Prostate gland (tissue), 2 donors: ENCODE data around the gene SBSN. TPM values are rescaled to one million over a fixed set of nuclear protein-coding genes. Genes with fewer than 3 reads are reported as not detected.

Experiments used
- DNase-seq: peaks from one replicate; pipeline ENCODE4 v3.0.0-alpha.2; 2019; ENCODE audit warnings: low spot score
- H3K27ac ChIP-seq, 2 donors: fragments of 200-600 bp; sonication (generic); 2 replicates each; pipeline ENCODE4 v1.5.1; 2017 to 2019
- H3K27me3 ChIP-seq: fragments of 200-600 bp; sonication (generic); replicated peaks from 2 replicates; pipeline ENCODE4 v1.5.1; 2019; ENCODE audit not compliant: insufficient read depth
- H3K36me3 ChIP-seq, 2 donors: fragments of 200-600 bp; sonication (generic); 1 replicate in 1 of 2; 2 replicates in 1 of 2; pipeline versions ENCODE4 v1.5.1 to v1.8.1; 2017 to 2019
- H3K4me1 ChIP-seq: fragments of 200-600 bp; sonication (generic); replicated peaks from 2 replicates; pipeline ENCODE4 v1.5.1; 2019
- H3K4me3 ChIP-seq, 2 donors: fragments of 200-600 bp; sonication (generic); 2 replicates each; pipeline ENCODE4 v1.5.1; 2017 to 2019
- H3K9me3 ChIP-seq: fragments of 200-600 bp; sonication (generic); 2 replicates; pipeline ENCODE4 v1.5.1; 2017
- POLR2A ChIP-seq: fragments of 450-650 bp; IDR thresholded peaks from one replicate; pipeline ENCODE4 v1.6.1; 2016; ENCODE audit warnings: antibody characterized with exemption, mild to moderate bottlenecking
- POLR2AphosphoS5 ChIP-seq: sonication (generic); formaldehyde crosslinking; IDR thresholded peaks from one replicate; pipeline ENCODE4 v1.6.1; 2017; ENCODE audit warnings: antibody characterized with exemption
- WGBS: methylation state at CpG from one replicate; pipeline ENCODE4 v1.1.5; 2018; 5-methylcytosine and 5-hydroxymethylcytosine counted together
- intact Hi-C: fragments of 100-400 bp; cut with DNase I; formaldehyde crosslinking; loops from one replicate; pipeline ENCODE4 v1.14.2; 2022
- total RNA-seq, 2 donors: library from RNA; depleted of rRNA; stranded (reverse); fragments of >200 nt; gene quantifications; one replicate each; pipeline ENCODE4 v1.1.0, GENCODE V29; 2016
- TF ChIP-seq, protein P1 (sequence below), 4 experiments: fragments of 200-600 bp in 2 of 4; fragments of 450-650 bp in 2 of 4; sonication (generic) in 2 of 4; IDR thresholded peaks; 1 replicate in 3 of 4; 2 replicates in 1 of 4; pipeline ENCODE4 v1.5.1; 2016 to 2019; ENCODE audit warnings: antibody characterized with exemption in 4 of 4, mild to moderate bottlenecking in 2 of 4, moderate library complexity in 2 of 4

Gene SBSN
- total RNA-seq, 2 donors from 2014 or later, result 0.32 to 4.9 TPM

DNA sequence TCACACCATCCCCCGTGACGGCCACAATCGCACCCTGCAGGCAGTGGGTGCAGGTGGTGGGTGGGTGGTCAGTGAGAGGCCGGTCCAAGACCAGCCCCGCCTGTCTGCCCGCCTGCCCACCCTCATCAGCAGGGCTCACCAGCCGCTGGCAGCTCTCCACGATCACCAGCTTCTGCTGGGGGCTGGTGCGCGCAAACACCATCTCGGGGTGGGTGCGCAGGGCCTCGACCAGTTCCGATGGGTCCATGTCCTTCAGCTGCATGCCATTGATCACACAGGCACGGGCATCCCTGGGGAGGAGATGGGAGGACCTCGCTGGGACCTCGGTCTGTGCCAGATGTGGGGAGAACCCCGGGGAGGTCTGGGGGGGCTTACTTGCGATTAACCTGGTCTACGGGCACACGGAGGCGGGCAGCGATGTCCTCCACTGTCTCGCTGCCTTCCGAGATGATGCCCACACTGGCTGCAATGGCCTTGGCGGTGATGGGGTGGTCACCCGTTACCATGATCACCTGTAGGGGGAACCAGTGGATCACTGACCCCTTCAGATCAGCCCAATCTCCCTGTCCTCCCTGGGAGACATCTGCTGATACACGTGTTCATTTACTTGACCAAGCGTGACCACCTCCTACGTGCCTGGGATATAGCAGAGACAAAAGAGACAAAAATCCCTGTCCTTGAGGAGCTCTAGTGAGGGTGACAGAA lies 27.3 kb upstream of the SBSN start:
- no peak for DNase-seq
- intact Hi-C loops, result no loop called here
- H3K9me3 ChIP-seq, result no peaks in the 10 kb centered on the region
- H3K36me3 ChIP-seq, result no peaks in the 10 kb centered on the region
- WGBS, result 72% methylated on average over 30 of the region's 30 CpGs
- peaks cover 4% of the 10 kb centered on the region for H3K27me3 ChIP-seq
- TF ChIP-seq POLR2A (no peak), POLR2AphosphoS5 (no peak)
- TF ChIP-seq, protein P1, sequence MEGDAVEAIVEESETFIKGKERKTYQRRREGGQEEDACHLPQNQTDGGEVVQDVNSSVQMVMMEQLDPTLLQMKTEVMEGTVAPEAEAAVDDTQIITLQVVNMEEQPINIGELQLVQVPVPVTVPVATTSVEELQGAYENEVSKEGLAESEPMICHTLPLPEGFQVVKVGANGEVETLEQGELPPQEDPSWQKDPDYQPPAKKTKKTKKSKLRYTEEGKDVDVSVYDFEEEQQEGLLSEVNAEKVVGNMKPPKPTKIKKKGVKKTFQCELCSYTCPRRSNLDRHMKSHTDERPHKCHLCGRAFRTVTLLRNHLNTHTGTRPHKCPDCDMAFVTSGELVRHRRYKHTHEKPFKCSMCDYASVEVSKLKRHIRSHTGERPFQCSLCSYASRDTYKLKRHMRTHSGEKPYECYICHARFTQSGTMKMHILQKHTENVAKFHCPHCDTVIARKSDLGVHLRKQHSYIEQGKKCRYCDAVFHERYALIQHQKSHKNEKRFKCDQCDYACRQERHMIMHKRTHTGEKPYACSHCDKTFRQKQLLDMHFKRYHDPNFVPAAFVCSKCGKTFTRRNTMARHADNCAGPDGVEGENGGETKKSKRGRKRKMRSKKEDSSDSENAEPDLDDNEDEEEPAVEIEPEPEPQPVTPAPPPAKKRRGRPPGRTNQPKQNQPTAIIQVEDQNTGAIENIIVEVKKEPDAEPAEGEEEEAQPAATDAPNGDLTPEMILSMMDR (IDR thresholded peaks at IDR 0.05), result no peak
- H3K27ac ChIP-seq, result no peak overlapping the region
- no peaks in the 10 kb centered on the region for H3K4me1 ChIP-seq
- H3K4me3 ChIP-seq, result no peak overlapping the region

DNA sequence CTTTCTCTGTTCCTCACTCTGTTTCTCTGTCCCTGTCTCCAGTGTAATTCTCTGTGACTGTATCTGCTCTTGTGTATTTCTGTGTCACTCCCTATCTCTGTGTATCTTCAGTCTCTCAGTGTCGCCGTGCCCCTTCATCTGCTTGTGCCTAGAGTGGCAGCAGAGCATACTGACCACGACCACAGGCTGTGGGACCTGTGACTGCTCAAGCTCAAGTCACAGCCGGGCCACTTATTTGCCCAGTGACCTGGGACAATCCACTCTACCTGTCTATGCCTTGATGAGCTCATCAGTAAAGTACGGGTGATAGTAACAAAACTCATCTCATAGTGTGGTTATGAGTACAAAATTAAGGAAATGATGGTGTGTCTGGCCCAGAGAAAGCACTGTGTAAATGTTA lies 26.0 kb upstream of the SBSN start:
- no peak overlapping the region for H3K4me3 ChIP-seq
- H3K27ac ChIP-seq, result no peak overlapping the region
- no peaks in the 10 kb centered on the region for H3K9me3 ChIP-seq
- WGBS, result 62% methylated on average over 5 of the region's 5 CpGs
- H3K36me3 ChIP-seq, result no peaks in the 10 kb centered on the region
- DNase-seq, result no peak
- TF ChIP-seq POLR2AphosphoS5 (no peak), POLR2A (no peak)
- TF ChIP-seq, protein P1 (IDR thresholded peaks at IDR 0.05), result no peak
- intact Hi-C loops, result no loop called here
- peaks cover 4% of the 10 kb centered on the region for H3K27me3 ChIP-seq
- no peaks in the 10 kb centered on the region for H3K4me1 ChIP-seq

DNA sequence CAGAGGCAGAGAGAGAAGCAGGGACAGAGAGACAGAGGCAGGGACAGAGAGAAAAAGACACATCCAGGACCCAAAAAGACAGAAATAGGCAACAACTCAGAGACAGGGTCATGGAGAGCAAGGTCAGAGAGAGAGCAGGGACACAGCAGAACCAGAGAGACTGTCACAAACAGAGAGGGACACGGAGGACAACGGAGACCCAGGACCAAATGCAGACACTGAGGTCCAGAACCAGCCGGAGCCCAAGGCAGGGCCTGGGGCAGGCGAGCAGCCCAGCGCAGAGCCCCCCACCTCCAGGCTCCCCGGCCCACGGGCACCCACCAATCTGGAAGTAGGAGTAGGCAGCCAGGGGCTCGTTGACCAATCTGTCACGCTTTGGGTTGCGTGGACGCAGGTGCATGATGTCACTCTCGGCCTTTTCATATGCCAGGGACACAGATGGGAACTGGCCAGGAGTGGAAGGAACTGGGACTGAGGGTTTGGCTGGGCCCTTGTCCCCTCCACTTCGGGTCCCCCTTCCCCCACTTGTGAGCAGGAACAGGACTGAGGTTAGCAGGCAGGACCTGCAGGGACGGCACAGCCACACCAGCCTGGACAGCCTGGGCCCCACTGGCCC lies 25.4 kb upstream of the SBSN start:
- 69% methylated on average over 14 of the region's 14 CpGs for WGBS
- DNase-seq, result no peak
- intact Hi-C loops, result no loop called here
- no peak overlapping the region for H3K4me3 ChIP-seq
- H3K27me3 ChIP-seq, result peaks cover 4% of the 10 kb centered on the region
- H3K4me1 ChIP-seq, result no peaks in the 10 kb centered on the region
- no peak overlapping the region for H3K27ac ChIP-seq
- no peaks in the 10 kb centered on the region for H3K9me3 ChIP-seq
- H3K36me3 ChIP-seq, result no peaks in the 10 kb centered on the region
- TF ChIP-seq POLR2A (no peak), POLR2AphosphoS5 (no peak)
- TF ChIP-seq, protein P1 (IDR thresholded peaks at IDR 0.05), result no peak

DNA sequence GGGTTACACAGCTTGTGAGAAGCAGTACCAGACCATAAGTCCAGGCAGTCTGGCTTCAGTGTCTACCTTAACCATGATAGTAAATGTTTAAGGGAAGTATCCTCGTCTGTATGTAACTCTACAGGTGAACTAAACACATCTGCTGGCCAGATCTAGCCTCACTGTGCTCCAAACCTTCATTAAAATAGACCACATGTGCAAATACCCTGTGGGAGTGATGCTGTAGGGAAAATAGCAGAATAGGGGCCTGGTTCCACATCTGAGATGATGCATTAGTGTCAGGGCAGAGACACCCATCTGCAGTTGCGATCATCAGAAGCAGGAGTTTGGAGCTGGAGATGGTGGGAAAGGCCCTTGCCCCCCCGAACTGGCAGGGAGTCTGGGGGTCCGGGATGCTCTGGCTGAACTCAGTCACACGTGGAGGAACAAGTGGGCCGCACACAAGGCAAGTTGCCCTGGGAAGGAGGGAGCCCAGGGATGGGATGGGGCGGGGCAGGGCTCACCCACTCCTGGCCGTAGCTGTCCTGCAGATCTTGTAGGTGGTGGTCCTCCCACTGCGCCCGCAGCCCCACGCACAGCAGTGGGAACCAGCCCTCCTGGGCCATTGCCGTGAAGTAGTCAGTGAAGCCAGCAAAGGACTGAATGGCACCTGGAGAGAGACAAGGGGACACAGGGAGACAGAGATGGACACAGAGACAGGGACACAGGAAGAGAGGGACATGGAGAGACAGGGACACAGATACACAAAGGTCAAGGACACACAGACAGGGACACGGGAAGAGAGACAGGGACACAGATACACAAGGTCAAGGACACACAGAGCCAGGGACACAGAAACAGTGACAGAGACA lies 24.6 kb upstream of the SBSN start:
- intact Hi-C loops, result no loop called here
- Histone ChIP-seq H3K9me3 (no peaks in the 10 kb centered on the region), H3K4me3 (no peak overlapping the region), H3K27me3 (no peaks in the 10 kb centered on the region), H3K27ac (no peak overlapping the region), H3K4me1 (no peaks in the 10 kb centered on the region), H3K36me3 (no peaks in the 10 kb centered on the region)
- no peak for DNase-seq
- WGBS, result 69% methylated on average over 13 of the region's 13 CpGs
- TF ChIP-seq POLR2AphosphoS5, result no peak
- TF ChIP-seq, protein P1 (IDR thresholded peaks at IDR 0.05), result no peak
- TF ChIP-seq POLR2A, result no peak
